Measurements from ENCODE around the gene EPAS1.

The EPAS1 gene

DNA sequence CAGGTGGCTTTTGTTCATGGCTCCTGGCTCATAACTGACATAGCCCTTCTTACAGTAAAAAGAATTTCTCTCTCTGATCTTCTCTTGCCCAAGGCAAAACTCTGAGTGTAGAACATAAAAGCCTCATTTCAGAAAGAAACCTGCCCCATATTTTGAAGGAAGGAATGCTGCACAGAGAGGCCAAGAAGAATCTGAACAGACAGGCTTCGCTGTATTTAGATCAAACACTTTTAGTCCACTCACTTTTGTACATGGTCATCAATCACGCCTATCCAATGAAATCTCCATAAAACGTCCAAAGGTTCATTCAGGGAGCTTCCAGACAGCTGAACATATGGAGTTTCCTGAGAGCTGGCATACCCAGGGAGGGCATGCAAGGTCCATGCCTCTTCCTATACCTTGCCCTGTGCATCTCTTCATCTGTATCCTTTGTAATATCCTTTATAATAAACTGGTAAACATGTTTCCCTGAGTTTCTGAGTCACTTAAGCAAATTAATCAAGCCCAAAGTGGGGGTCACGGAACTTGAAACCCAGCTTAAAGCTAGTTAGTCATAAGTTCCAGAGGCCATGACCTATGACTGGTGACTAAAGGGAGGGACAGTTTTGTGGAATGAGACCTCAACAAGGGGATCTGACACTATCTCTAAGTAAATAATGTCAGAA is 119.7 kb downstream of the EPAS1 start:
- no peak for DNase-seq (ENCODE audit: low read depth, low spot score)
- in situ Hi-C loops (cut with HindIII; ENCODE audit: low sequenced_read_pairs): no loop called here
- H3K4me3 ChIP-seq (ENCODE audit: low read depth, low read length): no peak overlapping the region
- TF ChIP-seq, protein P1, sequence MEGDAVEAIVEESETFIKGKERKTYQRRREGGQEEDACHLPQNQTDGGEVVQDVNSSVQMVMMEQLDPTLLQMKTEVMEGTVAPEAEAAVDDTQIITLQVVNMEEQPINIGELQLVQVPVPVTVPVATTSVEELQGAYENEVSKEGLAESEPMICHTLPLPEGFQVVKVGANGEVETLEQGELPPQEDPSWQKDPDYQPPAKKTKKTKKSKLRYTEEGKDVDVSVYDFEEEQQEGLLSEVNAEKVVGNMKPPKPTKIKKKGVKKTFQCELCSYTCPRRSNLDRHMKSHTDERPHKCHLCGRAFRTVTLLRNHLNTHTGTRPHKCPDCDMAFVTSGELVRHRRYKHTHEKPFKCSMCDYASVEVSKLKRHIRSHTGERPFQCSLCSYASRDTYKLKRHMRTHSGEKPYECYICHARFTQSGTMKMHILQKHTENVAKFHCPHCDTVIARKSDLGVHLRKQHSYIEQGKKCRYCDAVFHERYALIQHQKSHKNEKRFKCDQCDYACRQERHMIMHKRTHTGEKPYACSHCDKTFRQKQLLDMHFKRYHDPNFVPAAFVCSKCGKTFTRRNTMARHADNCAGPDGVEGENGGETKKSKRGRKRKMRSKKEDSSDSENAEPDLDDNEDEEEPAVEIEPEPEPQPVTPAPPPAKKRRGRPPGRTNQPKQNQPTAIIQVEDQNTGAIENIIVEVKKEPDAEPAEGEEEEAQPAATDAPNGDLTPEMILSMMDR (IDR thresholded peaks at IDR 0.05; ENCODE audit: low read depth, low read length): no peak

DNA sequence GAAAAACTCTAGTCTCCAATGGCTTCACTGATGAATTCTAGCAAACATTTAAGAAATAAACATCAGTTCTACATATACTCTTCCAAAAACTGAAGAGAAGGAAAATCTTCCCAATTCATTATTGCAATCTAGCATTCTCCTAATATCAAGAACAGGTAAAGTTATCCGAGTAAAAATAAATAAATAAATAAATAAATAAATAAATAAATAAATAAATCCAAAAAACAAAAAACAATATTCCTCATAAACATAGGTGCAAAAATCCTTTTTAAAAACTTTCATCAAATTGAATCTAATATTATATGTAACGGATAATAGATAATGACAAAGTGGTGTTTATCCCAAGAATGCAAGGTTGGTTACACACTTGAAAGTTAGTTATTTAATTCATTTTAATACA is 123.7 kb downstream of the EPAS1 start:
- in situ Hi-C loops (cut with HindIII; ENCODE audit: low sequenced_read_pairs): no loop called here
- TF ChIP-seq, protein P1 (IDR thresholded peaks at IDR 0.05; ENCODE audit: low read depth, low read length): no peak

DNA sequence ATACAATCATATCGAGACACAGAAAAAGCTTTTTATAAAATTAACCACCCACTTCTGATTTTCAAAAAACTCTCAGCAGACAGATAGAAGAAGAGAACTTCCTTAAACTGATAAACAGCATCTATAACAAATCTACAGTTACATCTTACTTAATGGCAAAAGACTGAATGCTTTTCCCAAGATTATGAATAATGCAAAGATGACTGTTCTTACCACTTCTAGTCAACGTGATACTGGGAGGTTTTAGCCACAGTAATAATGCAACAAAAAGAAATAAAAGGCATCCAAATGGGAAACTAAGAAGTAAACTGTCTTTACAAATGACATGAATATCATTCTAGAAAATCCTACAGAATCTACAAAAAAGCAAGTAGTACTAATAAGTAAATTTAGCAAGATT is 124.2 kb downstream of the EPAS1 start:
- DNase-seq (ENCODE audit: low read depth, low spot score): no peak
- TF ChIP-seq, protein P1 (IDR thresholded peaks at IDR 0.05; ENCODE audit: low read depth, low read length): no peak
- H3K4me3 ChIP-seq (ENCODE audit: low read depth, low read length): no peak overlapping the region
- in situ Hi-C loops (cut with HindIII; ENCODE audit: low sequenced_read_pairs): no loop called here

More for the DNA sequence above, 123.7 kb downstream of the EPAS1 start:
- H3K4me3 ChIP-seq (ENCODE audit: low read depth, low read length): no peak overlapping the region
- no peak for DNase-seq (ENCODE audit: low read depth, low spot score)

DNA sequence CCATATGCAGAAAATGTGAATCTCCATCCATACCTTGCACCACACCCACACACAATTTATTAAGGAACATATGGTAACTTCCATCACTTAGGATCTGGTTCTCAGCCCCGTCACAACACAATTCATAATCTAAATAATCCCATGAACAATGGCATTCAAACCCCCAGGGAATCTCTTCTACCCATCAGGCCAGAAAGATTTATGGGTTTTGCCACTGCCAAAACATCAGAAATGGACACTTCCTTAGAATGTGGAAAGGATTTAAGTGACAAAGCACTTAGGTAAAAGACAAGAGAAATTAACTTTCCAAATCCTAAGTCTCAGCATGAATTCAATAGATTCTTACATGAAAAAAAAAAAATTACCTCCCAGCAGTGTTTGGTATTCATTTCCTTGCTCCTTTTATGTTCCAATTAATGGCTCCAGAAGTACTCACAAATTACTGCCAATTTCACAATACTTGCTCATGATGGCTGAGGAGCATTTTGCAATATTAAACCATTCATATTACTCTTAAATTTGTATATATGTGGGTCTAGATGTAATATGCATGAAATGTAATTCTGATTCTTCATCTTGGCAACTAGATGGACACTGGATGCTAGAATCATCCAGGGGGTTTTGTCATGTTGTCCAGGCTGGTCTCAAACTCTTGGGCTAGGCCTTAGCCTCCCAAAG is 125.6 kb downstream of the EPAS1 start:
- no peak overlapping the region for H3K4me3 ChIP-seq (ENCODE audit: low read depth, low read length)
- DNase-seq (ENCODE audit: low read depth, low spot score): no peak
- in situ Hi-C loops (cut with HindIII; ENCODE audit: low sequenced_read_pairs): no loop called here
- TF ChIP-seq, protein P1 (IDR thresholded peaks at IDR 0.05; ENCODE audit: low read depth, low read length): no peak

DNA sequence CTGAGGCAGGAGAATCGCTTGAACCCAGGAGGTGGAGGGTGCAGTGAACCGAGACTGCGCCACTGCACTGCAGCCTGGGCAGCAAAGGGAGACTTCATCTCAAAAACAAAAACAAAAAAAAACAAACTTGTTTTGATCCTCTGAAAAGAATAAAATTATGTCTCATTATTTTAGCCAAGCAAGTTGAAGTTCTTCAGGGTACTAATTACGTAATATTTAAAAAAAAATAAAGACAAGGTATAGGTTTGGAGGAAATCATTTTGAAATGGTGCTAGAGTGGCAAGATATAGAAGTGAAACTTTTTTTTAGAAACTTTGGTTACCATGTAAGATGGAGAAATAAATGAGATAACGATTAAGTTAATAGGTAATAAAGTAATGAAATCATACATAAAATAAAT is 127.7 kb downstream of the EPAS1 start:
- H3K4me3 ChIP-seq (ENCODE audit: low read depth, low read length): no peak overlapping the region
- TF ChIP-seq, protein P1 (IDR thresholded peaks at IDR 0.05; ENCODE audit: low read depth, low read length): no peak
- in situ Hi-C loops (cut with HindIII; ENCODE audit: low sequenced_read_pairs): no loop called here

DNA sequence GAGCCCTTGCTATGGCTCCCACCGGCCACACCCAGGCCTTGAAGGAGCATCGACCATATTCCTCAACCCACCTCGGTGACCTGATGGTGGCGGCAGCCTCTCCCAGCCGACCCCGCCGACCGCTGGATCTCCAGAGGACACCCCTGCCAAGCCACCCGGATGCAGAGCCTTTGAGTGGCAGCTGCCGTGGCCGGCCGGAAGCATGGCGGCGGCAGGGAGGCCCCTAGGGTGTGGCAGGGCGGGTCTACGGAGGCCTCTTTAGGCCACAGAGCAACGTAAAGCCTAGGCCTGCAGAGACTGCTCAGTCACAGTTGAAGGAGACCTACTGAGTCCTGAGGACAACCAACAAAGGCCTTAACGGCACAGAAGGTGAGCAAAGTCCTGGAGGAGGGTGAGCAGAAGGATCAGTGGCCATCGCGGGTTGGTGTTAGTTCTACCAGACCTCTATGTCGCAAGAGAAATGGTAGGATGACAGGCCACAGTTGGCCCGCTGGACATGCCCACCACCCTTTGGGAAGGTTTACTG is 131.8 kb downstream of the EPAS1 start:
- TF ChIP-seq, protein P1 (IDR thresholded peaks at IDR 0.05; ENCODE audit: low read depth, low read length): no peak
- in situ Hi-C loops (cut with HindIII; ENCODE audit: low sequenced_read_pairs): no loop called here
- no peak overlapping the region for H3K4me3 ChIP-seq (ENCODE audit: low read depth, low read length)
- DNase-seq (ENCODE audit: low read depth, low spot score): no peak

More for the DNA sequence above, 127.7 kb downstream of the EPAS1 start:
- DNase-seq (ENCODE audit: low read depth, low spot score): no peak
